ENCODE measurements around the gene EGFLAM. TPM values are rescaled to one million over a fixed set of nuclear protein-coding genes. Genes with fewer than 3 reads are reported as not detected.

The EGFLAM gene
- total RNA-seq, 4 donors from 2014 or later: 0.41 to 1.9 TPM; not detected in 2

DNA sequence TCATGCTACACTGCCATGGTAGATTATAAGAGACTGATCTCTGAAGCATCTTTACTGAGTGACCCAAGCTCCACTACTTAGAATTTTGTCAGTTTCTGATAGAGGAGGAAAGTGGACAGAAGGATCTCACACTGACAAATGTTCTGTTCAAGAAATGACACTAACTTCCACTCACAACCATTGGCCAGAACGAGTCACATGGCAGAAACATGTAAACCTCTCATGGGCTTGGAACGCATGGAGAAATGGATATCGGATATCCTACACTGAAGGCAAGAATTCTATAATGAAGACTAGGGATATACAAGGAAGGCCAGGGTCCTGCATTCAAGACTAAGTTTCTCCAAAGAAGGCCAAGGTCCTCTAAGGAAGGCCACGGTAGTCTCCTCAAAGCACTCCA, 31.1 kb downstream of the EGFLAM start:
- 80 to 81% methylated on average over 1 to 4 of the region's 4 CpGs for WGBS, 2 donors (ENCODE audit: low coverage in 1 of 2)
- H3K36me3 ChIP-seq: no peaks in the 10 kb centered on the region
- in situ Hi-C loops (cut with MboI; ENCODE audit: low pct_ligation_motif_present in 1 of 4, low pct_unique_long_range_greater_than_20kb in 1 of 4, low sequenced_read_pairs in 3 of 4) (no loop called here), intact Hi-C loops (cut with DNase I; ENCODE audit: low total_unique reads) (no loop called here)
- H3K27me3 ChIP-seq: no peaks in the 10 kb centered on the region
- DNase-seq: no peak
- H3K9me3 ChIP-seq: no peaks in the 10 kb centered on the region
- H3K4me3 ChIP-seq: no peak overlapping the region
- TF ChIP-seq, protein P1, sequence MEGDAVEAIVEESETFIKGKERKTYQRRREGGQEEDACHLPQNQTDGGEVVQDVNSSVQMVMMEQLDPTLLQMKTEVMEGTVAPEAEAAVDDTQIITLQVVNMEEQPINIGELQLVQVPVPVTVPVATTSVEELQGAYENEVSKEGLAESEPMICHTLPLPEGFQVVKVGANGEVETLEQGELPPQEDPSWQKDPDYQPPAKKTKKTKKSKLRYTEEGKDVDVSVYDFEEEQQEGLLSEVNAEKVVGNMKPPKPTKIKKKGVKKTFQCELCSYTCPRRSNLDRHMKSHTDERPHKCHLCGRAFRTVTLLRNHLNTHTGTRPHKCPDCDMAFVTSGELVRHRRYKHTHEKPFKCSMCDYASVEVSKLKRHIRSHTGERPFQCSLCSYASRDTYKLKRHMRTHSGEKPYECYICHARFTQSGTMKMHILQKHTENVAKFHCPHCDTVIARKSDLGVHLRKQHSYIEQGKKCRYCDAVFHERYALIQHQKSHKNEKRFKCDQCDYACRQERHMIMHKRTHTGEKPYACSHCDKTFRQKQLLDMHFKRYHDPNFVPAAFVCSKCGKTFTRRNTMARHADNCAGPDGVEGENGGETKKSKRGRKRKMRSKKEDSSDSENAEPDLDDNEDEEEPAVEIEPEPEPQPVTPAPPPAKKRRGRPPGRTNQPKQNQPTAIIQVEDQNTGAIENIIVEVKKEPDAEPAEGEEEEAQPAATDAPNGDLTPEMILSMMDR (IDR thresholded peaks at IDR 0.05): no peak
- TF ChIP-seq POLR2AphosphoS5 (IDR thresholded peaks at IDR 0.05): no peak
- no peak for TF ChIP-seq EP300 (IDR thresholded peaks at IDR 0.05; ENCODE audit: low read depth)
- TF ChIP-seq POLR2A (IDR thresholded peaks at IDR 0.05): no peak
- H3K27ac ChIP-seq: no peak overlapping the region
- no peaks in the 10 kb centered on the region for H3K4me1 ChIP-seq

DNA sequence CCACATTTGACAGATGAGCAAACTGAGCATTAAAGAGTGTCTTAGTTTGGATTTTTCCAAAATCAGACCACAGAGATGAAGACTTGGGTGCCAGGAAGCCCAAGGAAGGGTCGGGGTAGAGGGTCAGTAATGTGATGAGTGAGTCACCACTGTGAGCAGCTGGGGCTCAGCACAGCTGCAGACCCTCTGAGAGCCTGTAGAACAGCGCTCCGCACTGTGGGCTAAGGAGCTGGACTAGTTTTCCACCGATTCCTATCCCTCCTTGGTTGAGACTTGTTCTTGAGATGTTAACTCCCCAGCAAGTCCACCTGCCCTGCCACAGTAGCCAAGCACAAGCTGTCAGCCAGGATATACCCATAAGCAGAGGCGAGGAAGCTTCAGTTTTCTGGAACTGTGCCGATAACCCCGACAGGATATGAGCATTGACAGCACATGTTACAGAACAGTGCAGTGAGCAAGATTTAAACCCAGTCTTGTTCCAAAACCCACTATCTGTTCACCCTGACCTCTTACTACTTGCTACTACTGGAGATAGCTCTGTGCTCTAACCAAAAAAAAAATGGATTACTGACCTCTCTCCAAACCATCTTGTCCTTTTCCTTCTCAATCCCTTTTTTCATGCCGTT, 31.8 kb downstream of the EGFLAM start:
- 43 to 79% methylated on average over 2 to 8 of the region's 8 CpGs for WGBS, 2 donors (ENCODE audit: low coverage in 1 of 2)
- intact Hi-C loops (cut with DNase I; ENCODE audit: low total_unique reads) (no loop called here), in situ Hi-C loops (cut with MboI; ENCODE audit: low pct_ligation_motif_present in 1 of 4, low pct_unique_long_range_greater_than_20kb in 1 of 4, low sequenced_read_pairs in 3 of 4) (no loop called here)
- TF ChIP-seq EP300 (IDR thresholded peaks at IDR 0.05; ENCODE audit: low read depth): no peak
- TF ChIP-seq POLR2AphosphoS5 (IDR thresholded peaks at IDR 0.05): no peak
- TF ChIP-seq, protein P1 (IDR thresholded peaks at IDR 0.05): no peak
- no peak for TF ChIP-seq POLR2A (IDR thresholded peaks at IDR 0.05)
- Histone ChIP-seq H3K36me3 (no peaks in the 10 kb centered on the region), H3K27me3 (no peaks in the 10 kb centered on the region), H3K9me3 (no peaks in the 10 kb centered on the region), H3K27ac (no peak overlapping the region), H3K4me3 (no peak overlapping the region), H3K4me1 (no peaks in the 10 kb centered on the region)
- DNase-seq: no peak

DNA sequence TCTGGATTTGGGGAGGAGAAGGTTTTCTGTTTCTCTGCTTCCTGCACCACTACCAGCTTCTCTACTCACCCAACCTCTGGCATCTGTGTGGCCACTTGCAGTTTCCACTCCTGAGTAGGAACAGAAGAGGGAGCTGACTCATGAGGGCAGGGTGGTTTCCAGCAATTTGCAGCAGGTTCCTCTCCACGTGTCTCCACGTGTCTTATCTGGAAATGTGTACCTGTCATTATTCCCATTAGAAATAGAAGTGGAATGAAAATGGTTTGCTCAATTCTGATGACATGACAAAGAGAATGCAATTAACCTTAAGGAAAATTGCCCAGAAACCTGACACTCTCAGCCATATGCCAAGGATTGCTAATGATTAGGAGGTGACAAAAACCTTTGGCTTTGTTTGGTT, 33.0 kb downstream of the EGFLAM start:
- Histone ChIP-seq H3K4me1 (no peaks in the 10 kb centered on the region), H3K9me3 (no peaks in the 10 kb centered on the region), H3K4me3 (no peak overlapping the region), H3K36me3 (no peaks in the 10 kb centered on the region), H3K27ac (no peak overlapping the region), H3K27me3 (no peaks in the 10 kb centered on the region)
- WGBS, 2 donors (ENCODE audit: low coverage in 1 of 2): 55% methylated on average over 2 of the region's 2 CpGs; no CpG with 5 or more reads in 1 of the 2 donors
- no peak for DNase-seq
- in situ Hi-C loops (cut with MboI; ENCODE audit: low pct_ligation_motif_present in 1 of 4, low pct_unique_long_range_greater_than_20kb in 1 of 4, low sequenced_read_pairs in 3 of 4) (no loop called here), intact Hi-C loops (cut with DNase I; ENCODE audit: low total_unique reads) (no loop called here)
- TF ChIP-seq, protein P1 (IDR thresholded peaks at IDR 0.05): no peak
- TF ChIP-seq POLR2A (IDR thresholded peaks at IDR 0.05) (no peak), POLR2AphosphoS5 (IDR thresholded peaks at IDR 0.05) (no peak), EP300 (IDR thresholded peaks at IDR 0.05; ENCODE audit: low read depth) (no peak)

DNA sequence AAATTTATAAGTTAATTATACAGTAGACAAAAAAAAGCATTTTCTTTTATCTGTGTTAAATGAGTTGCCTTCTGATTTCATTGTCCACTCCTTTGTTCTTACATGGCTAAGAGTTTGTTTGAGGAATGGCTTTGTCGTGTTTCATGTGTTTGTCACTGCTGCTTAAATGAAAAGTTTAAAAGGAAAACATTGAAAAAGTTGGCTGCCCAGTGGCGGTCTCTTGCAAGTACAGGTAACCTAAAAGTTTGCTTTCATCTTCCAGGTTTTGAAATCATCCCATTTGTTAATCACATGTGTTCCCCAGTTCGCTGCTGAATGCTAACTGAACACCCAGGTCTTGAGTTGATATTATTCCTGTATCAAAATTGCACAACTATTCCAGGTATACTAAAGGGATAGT, 33.9 kb downstream of the EGFLAM start:
- no peaks in the 10 kb centered on the region for H3K27me3 ChIP-seq
- no peak overlapping the region for H3K4me3 ChIP-seq
- 68 to 70% methylated on average over 3 of the region's 3 CpGs for WGBS, 2 donors (ENCODE audit: low coverage in 1 of 2)
- in situ Hi-C loops (cut with MboI; ENCODE audit: low pct_ligation_motif_present in 1 of 4, low pct_unique_long_range_greater_than_20kb in 1 of 4, low sequenced_read_pairs in 3 of 4): no loop called here
- DNase-seq: no peak
- TF ChIP-seq POLR2AphosphoS5 (IDR thresholded peaks at IDR 0.05): no peak
- TF ChIP-seq, protein P1 (IDR thresholded peaks at IDR 0.05): no peak
- no peak for TF ChIP-seq POLR2A (IDR thresholded peaks at IDR 0.05)
- no peak for TF ChIP-seq EP300 (IDR thresholded peaks at IDR 0.05; ENCODE audit: low read depth)
- H3K36me3 ChIP-seq: no peaks in the 10 kb centered on the region
- H3K4me1 ChIP-seq: no peaks in the 10 kb centered on the region
- intact Hi-C loops (cut with DNase I; ENCODE audit: low total_unique reads): no loop called here
- no peak overlapping the region for H3K27ac ChIP-seq
- no peaks in the 10 kb centered on the region for H3K9me3 ChIP-seq
